VCaP (cell line): ENCODE data around the gene RAB1A.
"Not testable (repeated sequence)": the region's sequence is repeated elsewhere in the genome, so short reads cannot be mapped to it uniquely, and the experiment has no call there.

Source experiments
- H3K27ac ChIP-seq: fragments of 450-650 bp; 2 replicates; pipeline ENCODE4 v1.5.1; 2017
- TF ChIP-seq, protein P1 (sequence below): fragments of 450-650 bp; conservative IDR thresholded peaks from 2 replicates; pipeline ENCODE4 v1.5.1; 2017; ENCODE audit warnings: mild to moderate bottlenecking, moderate library complexity

RAB1A gene

DNA sequence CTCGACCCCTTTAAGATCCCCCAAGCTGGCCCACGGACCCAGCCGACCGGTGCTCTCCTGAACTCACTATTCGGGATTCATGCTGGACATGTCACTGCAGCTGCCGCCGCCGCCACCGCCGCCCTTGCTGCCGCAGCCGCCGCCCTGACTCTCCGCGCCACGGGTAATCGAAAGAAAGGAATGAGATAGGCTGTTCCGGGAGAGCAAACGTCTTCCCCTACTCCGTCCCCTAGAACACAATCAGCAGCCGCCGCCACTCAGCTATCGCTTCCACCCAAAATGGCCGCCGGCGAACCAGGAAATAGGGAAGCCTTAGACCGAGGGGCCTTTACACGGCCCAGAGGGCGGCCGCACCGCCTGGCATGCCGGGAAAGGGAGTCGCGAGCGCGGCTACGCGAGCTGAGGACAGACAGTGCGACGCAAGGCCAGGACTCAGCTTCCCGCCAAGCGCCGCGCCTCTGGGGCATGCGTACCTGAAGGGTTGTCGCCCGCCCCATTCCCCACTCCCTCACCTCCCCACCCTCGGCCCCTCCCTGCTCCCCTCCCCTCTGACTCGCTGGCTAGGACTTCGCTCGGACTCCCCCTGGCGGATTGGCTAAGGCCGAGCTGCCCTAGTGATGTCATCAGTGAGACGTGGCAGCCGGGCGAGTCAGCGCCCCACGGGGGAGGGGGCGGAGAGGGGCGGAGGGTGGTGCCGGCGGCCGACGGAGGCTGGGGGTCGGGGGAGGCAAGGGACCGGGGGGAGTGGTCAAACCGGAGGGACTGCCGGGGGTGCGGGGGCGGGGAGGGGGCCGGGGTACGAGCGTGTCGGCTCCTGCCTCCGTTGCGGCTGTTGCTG lies at the start of gene RAB1A:
Gene RAB1A (minus strand): TSS at position 281 of the 838 bp plus-strand sequence. CDS start 191 bp downstream, at position 90.
- H3K27ac ChIP-seq, result peak within 1 kb of the TSS; percentile 91
- TF ChIP-seq, protein P1, sequence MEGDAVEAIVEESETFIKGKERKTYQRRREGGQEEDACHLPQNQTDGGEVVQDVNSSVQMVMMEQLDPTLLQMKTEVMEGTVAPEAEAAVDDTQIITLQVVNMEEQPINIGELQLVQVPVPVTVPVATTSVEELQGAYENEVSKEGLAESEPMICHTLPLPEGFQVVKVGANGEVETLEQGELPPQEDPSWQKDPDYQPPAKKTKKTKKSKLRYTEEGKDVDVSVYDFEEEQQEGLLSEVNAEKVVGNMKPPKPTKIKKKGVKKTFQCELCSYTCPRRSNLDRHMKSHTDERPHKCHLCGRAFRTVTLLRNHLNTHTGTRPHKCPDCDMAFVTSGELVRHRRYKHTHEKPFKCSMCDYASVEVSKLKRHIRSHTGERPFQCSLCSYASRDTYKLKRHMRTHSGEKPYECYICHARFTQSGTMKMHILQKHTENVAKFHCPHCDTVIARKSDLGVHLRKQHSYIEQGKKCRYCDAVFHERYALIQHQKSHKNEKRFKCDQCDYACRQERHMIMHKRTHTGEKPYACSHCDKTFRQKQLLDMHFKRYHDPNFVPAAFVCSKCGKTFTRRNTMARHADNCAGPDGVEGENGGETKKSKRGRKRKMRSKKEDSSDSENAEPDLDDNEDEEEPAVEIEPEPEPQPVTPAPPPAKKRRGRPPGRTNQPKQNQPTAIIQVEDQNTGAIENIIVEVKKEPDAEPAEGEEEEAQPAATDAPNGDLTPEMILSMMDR, result peak; percentile 55

DNA sequence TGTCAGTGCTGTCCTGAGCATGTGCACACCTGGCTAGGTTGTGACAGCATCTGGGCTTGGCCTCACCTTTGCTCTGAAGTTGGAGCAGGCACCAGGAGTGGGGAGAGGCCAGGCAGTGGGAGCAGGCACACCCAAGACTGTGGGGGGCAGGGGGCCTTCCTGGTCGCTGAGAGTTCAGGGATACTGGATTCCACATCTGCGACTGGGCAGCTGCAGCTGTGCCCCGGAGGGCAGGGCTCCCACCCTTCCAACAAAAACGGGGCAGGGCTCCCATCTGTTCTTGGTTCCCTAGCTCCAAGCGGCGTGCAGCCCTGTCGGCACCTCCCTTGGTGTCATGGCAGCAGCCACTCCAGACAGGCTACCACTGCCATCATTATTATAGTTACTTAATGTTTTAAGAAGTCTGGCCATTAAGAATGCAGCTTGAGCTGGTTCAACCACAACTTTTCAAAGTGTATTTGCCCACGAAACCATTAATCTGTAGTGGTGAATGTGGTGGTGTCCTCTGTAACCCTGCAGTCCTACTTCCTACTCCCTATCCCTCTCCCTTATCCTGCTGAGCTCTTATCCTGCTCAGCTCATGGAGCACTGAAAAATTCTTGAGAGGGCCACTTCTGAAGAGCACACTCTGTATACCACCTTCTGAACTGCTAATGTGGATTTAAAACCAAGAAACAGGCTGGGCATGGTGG lies 48.0 kb upstream of the RAB1A start:
- H3K27ac ChIP-seq, result no peak overlapping the region
- TF ChIP-seq, protein P1, result no peak

DNA sequence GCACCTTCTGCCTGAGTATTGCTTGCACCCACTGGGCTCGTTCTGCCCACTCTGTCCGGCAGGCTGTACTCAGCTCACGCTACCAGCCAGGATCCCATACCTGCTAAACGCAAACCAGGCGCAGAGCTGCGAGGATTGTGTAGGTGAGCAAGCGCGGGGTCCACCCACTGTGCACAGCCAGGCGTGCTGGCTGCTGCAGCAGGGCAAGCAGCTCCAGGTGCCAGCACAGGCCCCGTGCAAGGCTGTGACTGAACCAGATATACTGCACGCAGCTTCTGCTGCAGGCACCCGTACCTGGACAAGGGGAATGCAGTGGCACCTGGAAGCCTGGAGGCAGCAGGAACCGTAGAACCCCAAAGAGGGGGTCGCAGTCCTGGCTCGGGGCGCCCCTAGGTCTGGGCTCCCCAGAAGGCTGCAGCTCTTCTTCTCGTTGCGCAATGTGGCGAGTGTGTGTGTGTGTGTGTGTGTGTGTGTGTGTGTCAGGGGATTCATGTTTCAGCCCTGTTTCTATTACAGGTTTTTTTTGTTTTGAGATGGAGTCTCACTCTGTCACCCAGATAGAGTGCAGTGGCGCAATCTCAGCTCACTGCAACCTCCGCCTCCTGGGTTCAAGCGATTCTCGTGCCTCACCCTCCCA lies 46.1 kb upstream of the RAB1A start:
- TF ChIP-seq, protein P1, result no peak
- H3K27ac ChIP-seq, result no peak overlapping the region

DNA sequence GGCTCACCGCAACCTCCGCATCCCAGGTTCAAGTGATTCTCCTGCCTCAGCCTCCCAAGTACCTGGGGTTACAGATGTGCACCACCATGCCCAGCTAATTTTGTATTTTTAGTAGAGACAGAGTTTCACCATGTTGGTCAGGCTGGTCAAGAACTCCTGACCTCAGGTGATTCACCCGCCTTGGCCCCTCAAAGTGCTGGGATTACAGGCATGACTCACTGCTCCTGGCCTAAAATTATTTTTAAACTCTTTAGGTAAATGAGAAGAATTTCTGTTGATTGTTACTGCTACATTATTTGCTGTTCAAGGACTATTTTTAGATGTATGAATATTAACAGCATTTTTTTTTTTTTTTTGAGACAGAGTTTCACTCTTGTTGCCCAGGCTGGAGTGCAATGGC lies 44.1 kb upstream of the RAB1A start:
- H3K27ac ChIP-seq, result not testable (repeated sequence)

DNA sequence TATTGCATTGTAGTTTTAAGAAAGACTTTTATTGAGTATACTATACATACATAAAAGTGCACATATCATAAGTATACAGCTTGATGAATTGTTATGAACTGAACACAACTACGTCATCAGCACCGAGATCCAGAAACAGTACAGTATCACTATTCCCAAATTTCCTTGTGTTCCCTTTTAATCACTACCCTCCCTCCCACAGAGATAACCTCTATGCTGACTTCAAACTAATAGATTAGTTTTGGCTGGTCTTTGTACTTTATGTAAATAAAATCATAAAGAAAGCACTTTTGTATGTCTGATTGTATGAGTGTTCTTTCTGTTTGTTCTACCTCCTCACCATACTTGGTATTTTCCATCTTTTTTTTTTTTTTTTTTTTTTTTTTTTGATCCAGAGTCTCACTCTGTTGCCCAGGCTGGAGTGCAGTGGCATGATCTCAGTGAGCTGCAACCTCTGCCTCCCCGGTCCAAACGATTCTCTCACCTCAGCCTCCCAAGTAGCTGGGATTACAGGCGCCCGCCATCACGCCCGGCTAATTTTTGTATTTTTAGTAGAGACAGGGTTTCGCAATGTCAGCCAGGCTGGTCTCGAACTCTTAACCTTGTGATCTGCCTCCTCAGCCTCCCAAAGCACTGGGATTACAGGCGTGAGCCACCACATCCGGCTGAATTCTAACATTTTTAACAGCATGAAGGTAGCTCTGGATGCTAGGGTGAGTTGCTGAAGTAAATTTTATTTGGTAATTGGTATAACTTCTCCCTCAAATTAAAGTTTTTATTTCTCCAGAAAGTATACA lies 43.3 kb upstream of the RAB1A start:
- no peak overlapping the region for H3K27ac ChIP-seq
- TF ChIP-seq, protein P1, result no peak

DNA sequence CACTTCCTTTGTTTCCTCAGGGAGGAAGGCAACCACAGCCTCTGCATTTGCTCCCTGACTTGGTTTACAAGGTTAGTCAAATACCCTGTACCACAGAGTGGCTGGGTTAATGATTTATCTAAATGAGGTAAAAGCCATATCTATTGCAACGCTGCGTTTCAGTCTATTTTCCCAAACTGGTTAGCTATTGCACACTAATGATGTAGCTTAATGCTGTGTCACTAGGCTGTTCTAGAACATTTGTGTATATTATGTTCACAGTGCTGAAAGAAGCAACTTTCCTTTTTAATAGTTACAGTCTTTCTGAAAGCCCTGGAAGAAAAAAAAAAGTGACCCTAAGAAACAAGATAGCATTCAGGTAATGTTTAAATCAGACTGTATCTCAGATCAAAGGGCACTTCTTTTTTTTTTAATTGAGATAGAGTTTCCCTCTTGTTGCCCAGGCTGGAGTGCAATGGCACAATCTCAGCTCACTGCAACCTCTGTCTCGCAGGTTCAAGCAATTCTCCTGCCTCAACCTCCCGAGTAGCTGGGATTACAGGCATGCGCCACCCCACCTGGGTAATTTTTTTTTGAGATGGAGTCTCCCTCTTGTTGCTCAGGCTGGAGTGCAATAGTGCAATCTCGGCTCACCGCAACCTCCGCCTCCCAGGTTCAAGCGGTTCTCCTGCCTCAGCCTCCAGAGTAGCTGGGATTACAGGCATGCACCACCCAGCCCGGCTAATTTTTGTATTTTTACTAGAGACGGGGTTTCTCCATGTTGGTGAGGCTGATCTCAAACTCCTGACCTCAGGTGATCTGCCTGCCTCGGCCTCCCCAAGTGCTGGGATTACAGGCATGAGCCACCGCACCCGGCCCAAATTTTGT lies 40.9 kb upstream of the RAB1A start:
- H3K27ac ChIP-seq, result not testable (repeated sequence)

DNA sequence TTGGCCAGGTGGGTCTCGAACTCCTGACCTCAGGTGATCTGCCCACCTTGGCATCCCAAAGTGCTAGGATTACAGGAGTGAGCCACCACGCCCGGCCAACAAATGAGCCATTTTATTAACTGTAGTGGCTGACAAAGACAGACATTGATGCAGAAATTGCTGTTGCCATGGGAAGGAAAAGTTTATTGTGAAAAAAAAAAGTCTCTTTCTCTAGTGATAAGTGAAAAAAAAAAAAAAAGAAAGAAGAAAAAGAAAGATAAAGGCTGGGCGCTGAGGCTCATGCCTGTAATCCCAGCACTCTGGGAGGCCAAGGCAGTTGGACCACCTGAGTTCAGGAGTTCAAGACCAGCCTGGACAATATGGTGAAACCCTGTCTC lies 39.8 kb upstream of the RAB1A start:
- TF ChIP-seq, protein P1, result no peak
- no peak overlapping the region for H3K27ac ChIP-seq
